OCI-LY1 (cell line): ENCODE measurements around the gene UNCX.

Source experiments
- CTCF ChIP-seq: fragments of 200-600 bp; sonication (generic), shearing (Covaris generic); IDR thresholded peaks from 2 replicates; pipeline ENCODE4 v1.5.1; 2017; ENCODE audit warnings: mild to moderate bottlenecking, antibody characterized with exemption, low read length, moderate library complexity, mixed read lengths
- EZH2 ChIP-seq: fragments of 200-600 bp; sonication (generic), shearing (Covaris generic); IDR thresholded peaks from 2 replicates; pipeline ENCODE4 v1.8.0; 2017; ENCODE audit warnings: borderline replicate concordance, mixed run types, mild to moderate bottlenecking, antibody characterized with exemption, low read length, moderate library complexity, mixed read lengths

GRCh38 chr7:1284743-1285458 is 52.2 kb downstream of the UNCX start:
- no peak for TF ChIP-seq CTCF
- TF ChIP-seq EZH2 = no peak
